ENCODE results near the gene KLHDC8A. TPM values are rescaled to one million over a fixed set of nuclear protein-coding genes. Genes with fewer than 3 reads are reported as not detected.

KLHDC8A gene
- polyA plus RNA-seq, 1 donor (not counting 4 experiments of a cell fraction or from before 2014, with no cell fraction given): not detected

GRCh38 chr1:205369701-205370123 lies 13.0 kb upstream of the KLHDC8A start:
- H3K27ac ChIP-seq (ENCODE audit: control insufficient read depth, insufficient read depth, low read length): no peak overlapping the region
- dilution Hi-C loops (cut with MboI; ENCODE audit: extremely low pct_ligation_motif_present, low sequenced_read_pairs): no loop called here
- TF ChIP-seq CTCF (optimal IDR thresholded peaks at IDR 0.05 in 1 of 3, IDR thresholded peaks at IDR 0.05 in 1 of 3, conservative IDR thresholded peaks at IDR 0.05 in 1 of 3; ENCODE audit: extremely low read depth in 1 of 3, insufficient read depth in 2 of 3, low read length in 3 of 3): no peak
- TF ChIP-seq EZH2 (IDR thresholded peaks at IDR 0.05; ENCODE audit: low read length): no peak
- DNase-seq (ENCODE audit: low read depth, low spot score) (no peak), FAIRE-seq (no peak)
- H3K36me3 ChIP-seq (ENCODE audit: control insufficient read depth in 2 of 2, extremely low read depth in 1 of 2, insufficient read depth in 2 of 2, low read length in 2 of 2): no peaks in the 10 kb centered on the region
- H3K4me2 ChIP-seq (ENCODE audit: control insufficient read depth, extremely low read depth, insufficient read depth, low read depth, low read length): no peak overlapping the region
- H3K4me1 ChIP-seq (ENCODE audit: control insufficient read depth, extremely low read depth, insufficient read depth, low read length): peaks cover 19% of the 10 kb centered on the region
- no peaks in the 10 kb centered on the region for H3K9me1 ChIP-seq (ENCODE audit: control insufficient read depth, extremely low read depth, insufficient read depth, low read length)
- H3K79me2 ChIP-seq (ENCODE audit: control insufficient read depth, insufficient read depth, low read length): no peaks in the 10 kb centered on the region
- no peak overlapping the region for H2AFZ ChIP-seq (ENCODE audit: control insufficient read depth, low read length)
- no peaks in the 10 kb centered on the region for H4K20me1 ChIP-seq (ENCODE audit: control insufficient read depth, extremely low read depth, insufficient read depth, low read length)
- H3K4me3 ChIP-seq (ENCODE audit: control insufficient read depth in 2 of 3, extremely low read depth in 1 of 3, insufficient read depth in 2 of 3, low read depth in 1 of 3, low read length in 3 of 3): no peak overlapping the region
- H3K9me3 ChIP-seq (ENCODE audit: control insufficient read depth, low read depth, low read length): no peaks in the 10 kb centered on the region
- no peak overlapping the region for H3K9ac ChIP-seq (ENCODE audit: control insufficient read depth, extremely low read depth, insufficient read depth, low read length)
- no peaks in the 10 kb centered on the region for H3K27me3 ChIP-seq (ENCODE audit: control insufficient read depth, extremely low read depth, insufficient read depth, low read length)

- Histone ChIP-seq H3K79me2 (ENCODE audit: control insufficient read depth, insufficient read depth, low read length) (no peaks in the 10 kb centered on the region), H3K27ac (ENCODE audit: control insufficient read depth, insufficient read depth, low read length) (no peak overlapping the region), H3K4me1 (ENCODE audit: control insufficient read depth, extremely low read depth, insufficient read depth, low read length) (peaks cover 7% of the 10 kb centered on the region), H3K4me3 (ENCODE audit: control insufficient read depth in 2 of 3, extremely low read depth in 1 of 3, insufficient read depth in 2 of 3, low read depth in 1 of 3, low read length in 3 of 3) (no peak overlapping the region), H4K20me1 (ENCODE audit: control insufficient read depth, extremely low read depth, insufficient read depth, low read length) (no peaks in the 10 kb centered on the region), H3K9ac (ENCODE audit: control insufficient read depth, extremely low read depth, insufficient read depth, low read length) (no peak overlapping the region), H3K9me1 (ENCODE audit: control insufficient read depth, extremely low read depth, insufficient read depth, low read length) (no peaks in the 10 kb centered on the region), H3K36me3 (ENCODE audit: control insufficient read depth in 2 of 2, extremely low read depth in 1 of 2, insufficient read depth in 2 of 2, low read length in 2 of 2) (no peaks in the 10 kb centered on the region), H2AFZ (ENCODE audit: control insufficient read depth, low read length) (no peak overlapping the region), H3K4me2 (ENCODE audit: control insufficient read depth, extremely low read depth, insufficient read depth, low read depth, low read length) (no peak overlapping the region), H3K27me3 (ENCODE audit: control insufficient read depth, extremely low read depth, insufficient read depth, low read length) (no peaks in the 10 kb centered on the region), H3K9me3 (ENCODE audit: control insufficient read depth, low read depth, low read length) (no peaks in the 10 kb centered on the region)
- DNase-seq (ENCODE audit: low read depth, low spot score) (no peak), FAIRE-seq (no peak)
- TF ChIP-seq EZH2 (IDR thresholded peaks at IDR 0.05; ENCODE audit: low read length): no peak
- TF ChIP-seq CTCF (optimal IDR thresholded peaks at IDR 0.05 in 1 of 3, IDR thresholded peaks at IDR 0.05 in 1 of 3, conservative IDR thresholded peaks at IDR 0.05 in 1 of 3; ENCODE audit: extremely low read depth in 1 of 3, insufficient read depth in 2 of 3, low read length in 3 of 3): no peak
- dilution Hi-C loops (cut with MboI; ENCODE audit: extremely low pct_ligation_motif_present, low sequenced_read_pairs): no loop called here
Observed at GRCh38 chr1:205368478-205368877, 11.8 kb upstream of the KLHDC8A start.

Measured in keratinocyte (primary cell).